B cell (primary cell): ENCODE results near the gene CRTC1.

ENCODE experiments used
- CTCF ChIP-seq: fragments of 200-600 bp; IDR thresholded peaks from one replicate; pipeline ENCODE4 v1.8.0; 2022; ENCODE audit warnings: antibody characterized with exemption, mild to moderate bottlenecking
- EZH2 ChIP-seq: IDR thresholded peaks from 2 replicates; pipeline ENCODE4 v1.6.1; 2012; ENCODE audit warnings: borderline replicate concordance, low read depth, mild to moderate bottlenecking, moderate library complexity, low read length; ENCODE audit not compliant: insufficient read depth, poor library complexity, severe bottlenecking

- TF ChIP-seq CTCF (no peak), EZH2 (no peak)
Measured at GRCh38 chr19:18745012-18745735, 61.7 kb downstream of the CRTC1 start.
